Activated CD4-positive, alpha-beta T cell treated with anti-CD3 and anti-CD28 coated beads, Interleukin-2, amount 50 U/mL, for 16 hours (primary cell): ENCODE results near the gene TERB2.
"Not testable (repeated sequence)": the region's sequence is repeated elsewhere in the genome, so short reads cannot be mapped to it uniquely, and the experiment has no call there.

Experiments used
- DNase-seq: peaks from one replicate; pipeline ENCODE4 v3.0.0-alpha.2; 2020

Gene TERB2, protein sequence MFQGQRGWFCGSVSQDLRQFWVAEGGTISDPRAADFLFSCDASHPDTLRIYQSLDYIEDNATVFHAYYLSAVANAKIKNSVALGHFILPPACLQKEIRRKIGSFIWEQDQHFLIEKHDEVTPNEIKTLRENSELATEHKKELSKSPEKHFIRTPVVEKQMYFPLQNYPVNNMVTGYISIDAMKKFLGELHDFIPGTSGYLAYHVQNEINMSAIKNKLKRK

DNA sequence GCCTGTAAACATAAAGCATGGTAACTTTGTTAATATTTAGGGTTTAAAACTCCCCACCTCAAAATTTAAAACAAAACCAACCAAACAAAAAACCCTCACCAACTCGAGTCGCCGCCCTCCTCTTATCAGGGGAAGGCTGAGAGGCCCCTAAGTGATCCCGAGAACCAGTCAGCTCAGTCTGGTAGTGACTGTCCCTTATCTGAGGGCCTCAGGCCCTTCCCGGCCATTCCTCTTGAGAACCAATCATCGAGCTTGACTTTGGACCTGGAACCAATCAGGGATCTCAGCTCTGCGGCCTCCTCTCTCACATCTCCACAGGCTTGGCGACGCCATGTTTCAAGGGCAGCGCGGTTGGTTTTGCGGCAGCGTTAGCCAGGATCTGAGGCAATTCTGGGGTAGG lies at the start of gene TERB2:
TERB2 (plus strand) TSS at position 300 of the 400 bp plus-strand sequence; CDS start at position 332, 32 bp downstream.
- no peak for DNase-seq

DNA sequence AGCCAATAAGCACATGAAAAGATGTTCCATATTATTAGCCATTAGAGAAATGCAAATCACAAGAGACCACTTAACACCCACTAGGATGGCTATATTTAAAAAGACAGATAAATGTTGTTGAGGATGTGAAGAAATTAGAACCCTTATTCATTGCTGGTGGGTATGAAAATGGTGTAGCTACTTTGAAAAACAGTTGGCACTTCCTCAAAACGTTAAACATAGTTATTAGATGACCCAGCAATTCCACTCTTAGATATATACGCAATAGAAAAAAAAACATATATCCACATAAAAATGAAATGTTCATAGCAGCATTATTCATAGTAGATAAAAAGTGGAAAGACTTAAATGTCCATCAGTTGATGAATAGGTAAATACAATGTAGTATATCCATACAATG lies 47.1 kb upstream of the TERB2 start:
- DNase-seq: no peak

DNA sequence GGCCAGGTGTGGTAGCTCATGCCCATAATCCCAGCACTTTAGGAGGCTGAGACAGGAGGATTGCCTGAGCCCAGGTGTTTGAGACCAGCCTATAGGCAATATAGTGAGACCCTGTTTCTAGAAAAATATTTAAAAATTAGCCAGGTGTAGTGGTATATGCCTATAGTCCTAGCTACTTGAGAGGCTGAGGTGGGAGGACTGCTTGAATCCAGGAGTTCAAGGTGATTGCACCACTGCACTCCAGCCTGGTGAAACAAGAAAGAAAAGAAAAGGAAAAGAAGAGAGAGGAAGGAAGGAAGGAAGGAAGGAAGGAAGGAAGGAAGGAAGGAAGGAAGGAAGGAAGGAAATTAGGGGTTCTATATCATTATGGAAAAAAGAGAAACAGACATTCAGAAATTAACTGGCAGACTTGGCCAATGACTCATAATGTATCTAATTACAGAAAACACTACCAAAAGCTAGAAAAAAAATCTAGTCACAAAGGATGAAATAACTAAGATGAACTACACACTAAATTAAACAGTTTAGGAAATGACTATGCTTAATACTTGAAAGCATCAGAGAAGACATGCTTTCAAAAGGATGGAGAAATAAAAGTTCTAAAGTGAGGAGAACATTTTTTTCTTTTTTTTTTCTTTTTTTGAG lies 45.4 kb upstream of the TERB2 start:
- peak; percentile 57 for DNase-seq

DNA sequence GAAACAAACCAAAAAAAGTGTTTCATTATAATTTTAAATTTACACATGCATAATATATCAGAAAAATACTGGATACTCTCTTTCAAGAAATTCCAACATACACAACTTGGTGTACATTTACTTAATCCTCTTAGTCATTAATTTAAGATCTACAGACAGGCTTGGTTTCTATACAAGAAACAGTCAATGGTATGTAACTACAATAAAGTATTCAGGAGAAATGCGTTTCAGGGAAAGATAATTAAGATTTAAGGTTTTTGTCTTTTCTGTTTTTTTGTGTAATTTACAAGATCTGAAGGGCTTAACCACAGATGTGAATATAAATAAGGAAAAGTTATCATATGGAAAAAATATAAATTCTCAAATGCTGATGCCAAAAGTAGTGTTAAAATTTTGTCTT lies 44.3 kb upstream of the TERB2 start:
- not testable (repeated sequence) for DNase-seq

DNA sequence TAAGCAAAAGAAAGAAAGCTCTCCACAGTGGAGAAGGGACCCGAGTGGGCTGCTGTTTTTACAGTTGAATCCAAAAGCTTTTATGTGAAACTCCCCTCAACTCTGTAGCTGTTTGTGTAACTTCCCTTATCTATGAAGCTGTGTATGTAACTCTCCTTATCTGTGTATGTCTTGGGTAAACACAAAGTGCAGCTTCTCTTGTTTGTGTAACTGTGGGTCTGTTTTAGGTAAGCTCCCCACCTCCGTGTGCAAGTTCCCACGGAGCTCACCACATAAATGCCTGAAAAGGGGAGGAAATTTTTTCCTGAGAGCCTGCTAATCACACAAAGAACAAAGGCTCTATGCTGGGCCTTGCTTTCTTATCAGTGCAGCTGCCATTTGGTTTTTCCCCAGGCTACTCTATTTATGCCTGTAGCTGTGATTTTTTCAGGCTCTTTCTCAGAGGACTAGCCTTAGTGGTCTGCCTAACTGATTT lies 43.5 kb upstream of the TERB2 start:
- not testable (repeated sequence) for DNase-seq

DNA sequence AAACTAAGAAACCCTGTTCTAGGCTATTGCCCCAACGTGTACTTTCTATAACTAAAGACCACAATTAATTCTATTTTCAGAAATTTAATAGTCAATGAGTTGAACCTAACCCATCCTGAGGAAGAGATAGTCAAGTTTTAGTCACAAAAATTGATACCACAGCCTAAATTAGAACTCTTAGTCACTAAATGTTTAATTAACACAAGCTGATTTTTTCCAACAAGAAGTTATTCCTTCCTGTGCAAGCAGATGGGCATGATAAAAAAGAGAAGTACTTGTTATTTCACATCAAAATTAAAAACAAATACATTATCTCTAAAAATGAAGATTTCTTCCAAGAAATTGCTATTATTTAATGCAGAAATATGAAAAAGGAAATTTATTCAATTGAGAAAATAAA lies 38.4 kb upstream of the TERB2 start:
- no peak for DNase-seq

DNA sequence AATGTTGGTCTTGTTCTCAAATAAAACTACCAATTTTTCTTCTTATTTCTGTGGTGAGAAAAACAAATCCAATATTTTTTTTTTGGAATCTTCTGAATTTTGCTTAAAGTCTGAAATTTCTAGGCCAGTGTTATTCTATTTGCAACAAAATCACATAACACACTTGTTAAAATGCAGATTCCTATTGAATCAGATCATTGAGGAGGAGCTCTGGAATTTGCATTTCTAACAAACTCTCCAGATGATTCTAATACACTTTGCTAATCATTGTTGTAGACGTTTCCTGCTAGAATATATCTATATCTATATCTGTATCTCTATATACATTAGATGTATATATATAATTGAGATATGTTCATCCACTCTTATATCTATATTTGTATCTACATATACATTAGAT lies 27.8 kb upstream of the TERB2 start:
- not testable (repeated sequence) for DNase-seq

DNA sequence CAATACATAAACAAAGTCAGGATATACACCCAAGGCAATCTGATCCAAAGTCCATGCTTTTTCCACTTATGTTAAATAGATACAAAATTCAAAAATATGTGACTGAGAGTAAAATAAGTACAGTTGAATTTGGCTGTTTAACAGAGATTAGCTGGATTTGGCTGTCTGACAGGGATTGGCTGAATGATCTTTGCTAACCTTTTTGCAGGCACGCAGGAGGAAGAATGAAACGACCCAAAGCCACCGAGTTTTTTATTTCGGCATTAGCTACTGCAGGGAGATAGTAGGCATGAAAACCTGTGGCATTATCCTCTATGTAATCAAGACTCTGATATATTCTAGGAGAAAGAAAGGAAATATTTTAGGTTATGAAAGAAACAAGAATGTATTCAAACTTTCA lies 26.2 kb upstream of the TERB2 start:
- DNase-seq: not testable (repeated sequence)

DNA sequence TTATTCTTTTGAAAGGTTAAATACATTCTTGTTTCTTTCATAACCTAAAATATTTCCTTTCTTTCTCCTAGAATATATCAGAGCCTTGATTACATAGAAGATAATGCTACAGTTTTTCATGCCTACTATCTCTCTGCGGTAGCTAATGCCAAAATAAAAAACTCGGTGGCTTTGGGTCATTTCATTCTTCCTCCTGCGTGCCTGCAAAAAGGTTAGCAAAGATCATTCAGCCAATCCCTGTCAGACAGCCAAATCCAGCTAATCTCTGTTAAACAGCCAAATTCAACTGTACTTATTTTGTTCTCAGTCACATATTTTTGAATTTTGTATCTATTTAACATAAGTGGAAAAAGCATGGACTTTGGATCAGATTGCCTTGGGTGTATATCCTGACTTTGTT lies 1.8 kb downstream of the TERB2 start:
- DNase-seq: not testable (repeated sequence)

DNA sequence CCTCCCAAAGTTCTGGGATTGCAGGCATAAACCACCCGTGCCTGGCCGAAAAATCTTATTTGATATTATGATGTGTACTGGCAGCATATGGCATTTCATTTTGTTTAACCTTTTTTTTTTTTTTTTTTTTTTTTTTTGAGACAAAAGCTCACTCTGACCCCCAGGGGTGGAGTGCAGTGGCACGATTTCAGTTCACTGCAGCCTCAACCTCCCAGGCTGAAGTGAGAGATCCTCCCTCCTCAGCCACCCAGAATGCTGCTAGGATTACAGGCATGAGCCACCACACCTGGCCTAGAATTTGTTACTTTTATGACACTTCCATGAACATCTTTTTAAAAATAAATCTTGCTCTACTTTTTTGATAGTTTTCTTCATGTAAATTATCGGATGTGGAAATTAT lies 12.0 kb downstream of the TERB2 start:
- DNase-seq: no peak

DNA sequence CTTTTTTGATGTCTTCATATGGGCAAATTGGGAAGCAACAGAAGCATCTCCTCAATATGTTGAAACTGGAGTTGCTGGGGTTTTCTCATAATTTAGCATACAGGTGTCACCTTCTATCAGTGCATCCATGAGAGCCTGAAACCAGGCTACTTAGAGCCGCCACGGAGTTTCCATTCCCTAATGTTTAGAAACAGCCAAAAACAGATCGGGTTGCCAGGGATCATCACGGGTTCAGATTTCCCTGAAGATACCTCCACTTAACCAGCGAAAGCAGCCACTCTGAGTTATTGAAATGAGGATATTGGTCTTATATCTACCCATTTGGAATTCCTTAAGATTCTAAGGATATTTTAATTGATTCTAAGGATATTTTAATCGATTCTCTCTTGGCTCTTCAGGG lies 14.5 kb downstream of the TERB2 start:
- DNase-seq: no peak

DNA sequence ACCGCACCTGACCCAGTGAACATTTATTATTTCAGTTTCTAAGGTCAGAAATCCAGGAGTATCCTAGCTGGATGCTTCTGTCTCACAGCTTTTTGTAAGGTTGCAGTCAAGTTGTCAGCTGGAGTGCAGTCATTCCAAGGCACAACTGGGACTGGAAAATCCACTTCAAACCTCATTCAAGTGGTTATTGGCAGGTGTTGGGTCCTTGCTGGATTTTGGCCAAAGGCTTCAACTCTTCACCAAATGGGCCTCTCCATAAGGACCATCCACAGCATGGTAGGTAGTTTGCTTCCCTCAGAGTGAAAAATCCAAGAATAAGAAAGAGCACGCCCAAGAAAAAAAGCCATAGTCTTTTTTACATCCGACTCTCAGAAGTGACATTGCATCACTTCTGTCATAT lies 19.7 kb downstream of the TERB2 start:
- DNase-seq: not testable (repeated sequence)

DNA sequence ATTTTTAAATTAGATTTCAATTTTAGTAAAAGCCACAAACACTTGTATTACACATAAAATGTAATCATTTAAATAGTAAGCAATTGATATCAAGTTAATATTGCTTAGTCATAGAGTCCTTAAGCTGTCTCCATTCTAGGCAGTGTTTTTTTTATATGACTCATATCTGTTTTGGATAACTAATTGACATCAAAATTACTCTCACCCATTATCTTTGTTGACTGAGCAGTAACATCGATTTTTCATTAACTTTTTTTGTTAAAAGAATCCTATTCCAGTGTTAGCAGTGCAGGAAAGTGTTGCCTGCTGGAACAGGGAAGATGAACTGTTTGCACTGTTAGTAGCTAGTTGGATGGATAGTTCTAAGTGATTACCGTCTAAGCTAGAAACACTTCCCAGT lies 21.3 kb downstream of the TERB2 start:
- DNase-seq: not testable (repeated sequence)

DNA sequence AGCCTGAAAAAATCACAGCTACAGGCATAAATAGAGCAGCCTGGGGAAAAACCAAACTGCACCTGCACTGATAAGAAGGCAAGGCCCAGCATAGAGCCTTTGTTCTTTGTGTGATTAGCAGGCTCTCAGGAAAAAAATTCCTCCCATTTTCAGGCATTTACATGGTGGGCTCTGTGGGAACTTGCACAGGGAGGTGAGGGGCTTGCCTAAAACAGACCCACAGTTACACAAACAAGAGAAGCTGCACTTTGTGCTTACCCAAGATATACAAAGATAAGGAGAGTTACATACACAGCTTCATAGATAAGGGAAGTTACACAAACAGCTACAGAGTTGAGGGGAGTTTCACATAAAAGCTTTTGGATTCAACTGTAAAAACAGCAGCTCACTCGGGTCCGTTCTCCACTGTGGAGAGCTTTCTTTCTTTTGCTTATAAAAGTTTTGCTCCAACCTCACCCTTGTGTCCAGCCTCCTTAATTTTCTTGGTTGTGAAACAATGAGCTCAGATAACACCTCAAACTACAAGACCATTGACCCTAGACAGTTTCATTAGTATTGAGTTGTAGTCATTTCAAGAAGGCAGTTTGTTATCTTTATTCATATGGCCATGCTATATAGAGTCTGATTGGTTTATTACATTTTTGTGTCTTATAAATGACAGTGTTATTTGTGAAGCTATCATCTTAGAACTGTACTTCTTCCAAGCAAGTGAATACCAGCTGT lies 23.3 kb downstream of the TERB2 start:
- not testable (repeated sequence) for DNase-seq

DNA sequence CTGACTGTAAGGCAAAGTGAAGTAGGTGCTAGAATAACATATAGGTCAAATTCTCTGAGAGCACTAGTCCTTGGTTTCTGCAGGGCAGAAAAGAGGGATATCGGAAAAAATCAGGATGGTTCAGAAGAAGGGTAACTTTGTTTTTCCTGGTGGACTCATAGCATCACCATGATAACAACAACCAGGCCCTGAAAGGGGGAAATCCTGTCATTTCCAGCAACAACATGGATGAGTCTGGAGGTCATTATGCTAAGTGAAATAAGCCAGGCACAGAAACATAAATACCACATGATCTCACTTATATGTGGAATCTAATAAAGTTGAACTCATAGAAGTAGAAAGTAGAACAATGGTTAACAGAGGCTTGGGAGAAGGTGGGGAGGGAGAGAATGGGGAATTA lies 27.7 kb downstream of the TERB2 start:
- DNase-seq: not testable (repeated sequence)

DNA sequence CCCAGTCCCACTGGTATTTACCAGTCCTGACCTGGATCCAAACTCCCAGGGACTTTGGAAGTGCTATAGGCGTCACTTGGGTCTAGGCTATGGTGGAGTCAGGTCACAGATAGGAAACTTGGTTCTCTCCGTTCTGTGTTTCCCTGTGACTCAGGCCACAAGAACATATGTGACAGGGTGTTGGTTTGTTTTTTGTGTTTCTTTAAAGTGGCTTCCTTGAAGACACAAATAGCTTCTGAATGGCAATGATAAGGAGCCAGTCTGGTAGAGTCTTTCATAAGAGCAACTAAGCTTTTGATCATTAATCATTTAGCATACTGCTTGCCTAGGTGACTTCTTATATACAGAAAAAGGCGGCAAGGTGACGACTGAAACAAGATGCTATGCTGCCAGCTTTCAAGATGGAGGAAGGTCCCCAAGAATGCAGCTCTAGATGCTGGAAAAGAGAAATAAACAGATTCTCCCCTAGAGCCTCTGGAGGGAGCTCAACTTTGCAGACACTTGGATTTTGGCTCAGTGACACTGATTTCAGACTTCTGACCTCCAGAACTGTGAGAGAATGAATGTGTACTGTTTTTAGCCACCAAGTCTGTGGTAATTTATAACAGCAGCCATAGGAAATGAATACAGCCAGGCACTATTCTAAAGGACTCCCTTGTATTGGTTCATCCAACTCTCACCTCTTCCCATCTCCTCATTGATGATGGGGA lies 30.0 kb downstream of the TERB2 start:
- DNase-seq: not testable (repeated sequence)

DNA sequence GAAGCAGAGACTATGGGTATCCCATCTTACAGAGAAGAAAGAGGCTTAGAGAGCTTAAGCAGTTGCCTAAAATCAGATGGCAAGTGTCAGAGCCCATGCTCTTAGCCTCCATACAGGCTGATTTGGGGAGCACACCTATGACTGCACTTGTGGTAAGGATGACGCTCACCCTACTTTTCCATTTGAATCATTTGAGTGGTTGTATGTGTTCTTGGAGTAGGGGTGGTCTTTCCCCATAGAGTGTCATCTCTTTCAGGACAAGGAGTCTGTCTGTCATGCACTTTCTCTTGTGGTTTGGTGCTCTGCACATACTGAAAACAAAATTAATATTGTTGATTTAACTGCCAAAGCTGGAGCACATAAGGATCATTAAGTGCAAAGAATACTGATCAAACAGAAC lies 31.2 kb downstream of the TERB2 start:
- DNase-seq: peak; percentile 6

DNA sequence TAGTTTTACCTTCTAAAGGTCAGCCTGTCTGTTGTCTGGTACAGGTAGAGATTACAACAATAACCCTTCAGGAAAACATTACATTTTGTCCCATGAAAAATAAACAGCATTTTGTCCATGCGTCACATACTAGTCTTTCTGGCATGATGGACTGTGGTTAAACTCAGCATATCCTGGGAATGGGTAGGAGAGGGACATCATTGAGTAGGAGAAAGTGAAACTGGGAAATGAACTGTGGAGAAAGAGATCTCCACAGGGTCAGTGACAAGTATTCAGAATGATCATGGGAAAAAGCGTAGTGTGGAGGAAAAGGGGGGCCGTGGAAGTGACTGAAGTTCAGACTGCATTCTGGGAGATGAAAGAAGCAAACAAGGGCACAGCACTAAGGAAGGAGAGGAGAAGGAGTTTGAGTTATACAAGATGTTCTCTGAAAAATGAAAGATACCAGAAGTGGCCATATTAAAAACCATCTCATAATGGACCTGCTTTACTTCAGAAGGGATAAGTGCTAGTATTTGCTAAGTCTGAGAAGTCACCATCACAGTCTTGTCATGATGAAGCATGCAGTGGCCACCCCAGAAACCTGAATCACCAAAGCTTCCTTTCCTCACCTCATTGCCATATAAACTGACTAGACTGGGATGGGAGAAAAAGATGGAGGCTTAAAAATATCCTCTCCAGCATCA lies 31.8 kb downstream of the TERB2 start:
- DNase-seq: not testable (repeated sequence)

DNA sequence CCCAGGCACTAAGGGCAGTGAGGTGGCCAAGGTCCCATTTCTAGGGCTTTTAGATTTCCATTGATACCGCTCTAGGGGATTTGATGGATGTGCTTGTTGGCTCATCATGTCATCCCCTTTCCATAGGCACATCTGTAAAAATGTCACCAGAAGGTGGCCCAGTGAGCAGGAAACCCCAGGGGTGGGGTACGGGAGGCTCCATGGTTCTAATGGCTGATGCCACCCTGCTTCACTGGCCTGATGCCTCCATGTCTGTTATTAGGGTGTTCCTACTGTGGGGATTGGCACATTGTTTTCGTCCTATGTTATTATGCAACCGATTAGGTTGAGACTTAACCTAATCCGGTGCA lies 32.4 kb downstream of the TERB2 start:
- not testable (repeated sequence) for DNase-seq

DNA sequence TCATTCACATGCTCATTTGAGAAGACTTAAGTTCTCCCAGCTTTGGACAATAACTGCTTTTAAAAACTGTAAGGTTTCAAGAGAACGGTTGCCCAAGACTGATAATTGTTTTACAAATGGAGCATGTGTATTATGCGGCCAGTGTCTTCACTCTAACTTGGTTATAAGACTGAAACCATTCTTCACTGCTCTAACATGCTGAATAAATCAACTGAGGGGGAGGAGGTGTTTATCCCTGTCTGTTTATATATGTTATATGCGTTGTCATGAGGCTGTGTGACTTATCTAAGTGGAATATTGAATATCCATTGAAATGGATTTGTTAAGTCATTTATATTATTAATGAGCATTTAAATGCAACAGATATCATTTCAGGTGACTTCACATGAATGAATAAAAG lies 41.1 kb downstream of the TERB2 start:
- not testable (repeated sequence) for DNase-seq

DNA sequence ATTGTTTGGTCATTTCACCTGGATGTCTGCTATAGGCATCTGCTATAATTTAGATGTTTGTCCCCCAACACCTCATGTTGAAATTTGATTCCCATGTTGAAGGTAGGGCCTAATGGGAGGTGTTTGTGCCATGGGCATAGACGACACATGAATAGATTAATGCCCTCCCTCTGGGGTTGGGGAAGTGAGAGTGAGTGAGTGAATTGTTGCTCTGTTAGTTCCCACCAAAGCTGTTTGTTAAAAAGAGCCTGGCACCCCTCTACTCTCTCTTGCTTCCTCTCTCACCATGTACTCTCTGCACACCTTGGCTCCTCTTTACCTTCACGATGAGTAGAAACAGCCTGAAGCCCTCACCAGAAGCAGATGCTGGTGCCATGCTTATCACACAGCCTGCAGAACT lies 42.6 kb downstream of the TERB2 start:
- DNase-seq: no peak

DNA sequence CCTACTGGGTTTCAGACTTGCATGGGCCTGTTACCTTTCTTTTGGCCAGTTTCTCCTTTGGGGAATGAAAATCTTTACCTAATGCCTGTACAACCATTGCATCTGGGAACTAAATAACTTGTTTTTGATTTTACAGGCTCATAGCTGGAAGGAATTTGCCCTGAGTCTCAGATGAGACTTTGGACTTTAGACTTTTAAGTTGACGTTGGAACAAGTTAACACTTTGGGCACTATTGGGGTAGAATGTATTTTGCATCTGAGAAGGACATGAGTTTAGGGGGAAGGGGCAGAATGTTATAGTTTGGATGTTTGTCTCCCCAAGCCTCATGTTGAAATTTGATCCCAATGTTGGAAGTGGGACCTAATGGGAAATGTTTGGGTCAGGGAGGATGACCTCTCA lies 44.7 kb downstream of the TERB2 start:
- DNase-seq: not testable (repeated sequence)
